NCI-H82 (cell line): Measurements from ENCODE around the gene SUMF1.

Experiments used
- DNase-seq: peaks from one replicate; lab custom pipeline; 2025; lab: John Stamatoyannopoulos, UW

The SUMF1 gene

GRCh38 chr3:4380013-4380412 is 87.1 kb downstream of the SUMF1 start:
- no peak for DNase-seq

- no peak for DNase-seq
These were observed 90.6 kb downstream of the SUMF1 start for GRCh38 chr3:4376499-4376898.

GRCh38 chr3:4375911-4376310 is 91.2 kb downstream of the SUMF1 start:
- DNase-seq: no peak

- DNase-seq: no peak
These were observed 93.4 kb downstream of the SUMF1 start for GRCh38 chr3:4373669-4374068.

- DNase-seq: no peak
These were observed 104.5 kb downstream of the SUMF1 start for GRCh38 chr3:4362523-4362922.

GRCh38 chr3:4360817-4361216 is 106.3 kb downstream of the SUMF1 start:
- no peak for DNase-seq

- no peak for DNase-seq
These were observed 107.1 kb downstream of the SUMF1 start for GRCh38 chr3:4359805-4360502.

GRCh38 chr3:4358273-4358672 is 108.8 kb downstream of the SUMF1 start:
- DNase-seq: no peak

- DNase-seq: no peak
These were observed 110.3 kb downstream of the SUMF1 start for GRCh38 chr3:4356546-4357410.

- no peak for DNase-seq
These were observed 110.9 kb downstream of the SUMF1 start for GRCh38 chr3:4356220-4356540.

GRCh38 chr3:4355401-4356219 is 111.5 kb downstream of the SUMF1 start:
- DNase-seq: peak; percentile 22

- DNase-seq: no peak
These were observed 115.2 kb downstream of the SUMF1 start for GRCh38 chr3:4351872-4352271.

- no peak for DNase-seq
These were observed 115.8 kb downstream of the SUMF1 start for GRCh38 chr3:4351164-4351855.

- DNase-seq: peak; percentile 73
These were observed 116.3 kb downstream of the SUMF1 start for GRCh38 chr3:4350789-4351163.

GRCh38 chr3:4343258-4343657 is 123.8 kb downstream of the SUMF1 start:
- no peak for DNase-seq

GRCh38 chr3:4341336-4341675 is 125.8 kb downstream of the SUMF1 start:
- DNase-seq: no peak

- DNase-seq: no peak
These were observed 126.4 kb downstream of the SUMF1 start for GRCh38 chr3:4340411-4341335.

GRCh38 chr3:4340077-4340410 is 127.0 kb downstream of the SUMF1 start:
- DNase-seq: no peak

GRCh38 chr3:4338751-4339150 is 128.3 kb downstream of the SUMF1 start:
- DNase-seq: no peak

GRCh38 chr3:4336850-4337546 is 130.1 kb downstream of the SUMF1 start:
- peak; percentile 18 for DNase-seq
